ENCODE data around the gene ACTN4.
"Not testable (repeated sequence)": the region's sequence is repeated elsewhere in the genome, so short reads cannot be mapped to it uniquely, and the experiment has no call there.

Gene ACTN4

DNA sequence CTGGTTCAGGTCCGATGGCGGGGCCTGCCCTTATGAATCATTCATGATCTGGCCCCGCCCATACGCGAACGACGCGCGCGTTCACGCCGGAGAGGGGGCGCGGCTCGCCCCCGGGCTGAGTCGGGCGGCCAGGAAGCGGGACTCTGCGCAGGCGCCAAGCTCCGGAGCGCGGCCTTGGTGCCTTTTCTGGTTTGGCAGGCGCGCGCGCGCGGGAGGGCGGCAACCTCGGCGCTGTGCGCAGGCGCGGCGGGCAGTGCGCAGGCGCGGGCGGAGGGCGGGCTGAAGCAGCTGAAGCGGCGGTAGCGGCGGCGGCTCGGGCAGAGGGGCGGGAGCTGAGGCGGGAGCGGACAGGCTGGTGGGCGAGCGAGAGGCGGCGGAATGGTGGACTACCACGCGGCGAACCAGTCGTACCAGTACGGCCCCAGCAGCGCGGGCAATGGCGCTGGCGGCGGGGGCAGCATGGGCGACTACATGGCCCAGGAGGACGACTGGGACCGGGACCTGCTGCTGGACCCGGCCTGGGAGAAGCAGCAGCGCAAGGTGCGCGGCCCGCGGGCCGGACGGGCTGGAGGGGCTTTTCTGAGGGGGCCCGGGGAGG, at the start of gene ACTN4:
Gene ACTN4 (plus strand): TSS at position 282 of the 598 bp plus-strand sequence. CDS start 97 bp downstream, at position 379.
- peak; percentile 95 to 98 for DNase-seq

GRCh38 chr19:38599722-38600121, 47.7 kb upstream of the ACTN4 start:
- no peak for DNase-seq

GRCh38 chr19:38602856-38603255, 44.6 kb upstream of the ACTN4 start:
- not testable (repeated sequence) for DNase-seq

DNA sequence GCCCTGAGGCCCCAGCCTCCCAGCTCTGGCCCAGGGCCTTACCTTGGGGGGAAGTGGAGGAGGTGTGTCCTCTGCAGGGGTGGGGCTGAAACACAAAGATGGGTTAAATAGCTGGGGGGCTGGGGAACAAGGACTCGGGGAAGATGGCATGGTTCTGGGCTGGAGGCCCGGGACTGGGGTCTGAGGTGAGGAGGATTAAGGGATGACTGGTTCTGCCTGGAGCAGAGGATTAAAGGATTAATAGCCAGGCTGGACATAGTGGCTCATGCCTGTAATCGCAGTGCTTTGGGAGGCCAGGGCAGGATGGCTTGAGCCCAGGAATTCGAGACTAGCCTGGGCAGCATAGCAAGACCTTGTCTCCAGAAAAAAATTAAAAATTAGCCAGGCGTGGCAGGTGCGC, 41.3 kb upstream of the ACTN4 start:
- DNase-seq, result no peak

GRCh38 chr19:38614289-38614688, 33.2 kb upstream of the ACTN4 start:
- no peak for DNase-seq

DNA sequence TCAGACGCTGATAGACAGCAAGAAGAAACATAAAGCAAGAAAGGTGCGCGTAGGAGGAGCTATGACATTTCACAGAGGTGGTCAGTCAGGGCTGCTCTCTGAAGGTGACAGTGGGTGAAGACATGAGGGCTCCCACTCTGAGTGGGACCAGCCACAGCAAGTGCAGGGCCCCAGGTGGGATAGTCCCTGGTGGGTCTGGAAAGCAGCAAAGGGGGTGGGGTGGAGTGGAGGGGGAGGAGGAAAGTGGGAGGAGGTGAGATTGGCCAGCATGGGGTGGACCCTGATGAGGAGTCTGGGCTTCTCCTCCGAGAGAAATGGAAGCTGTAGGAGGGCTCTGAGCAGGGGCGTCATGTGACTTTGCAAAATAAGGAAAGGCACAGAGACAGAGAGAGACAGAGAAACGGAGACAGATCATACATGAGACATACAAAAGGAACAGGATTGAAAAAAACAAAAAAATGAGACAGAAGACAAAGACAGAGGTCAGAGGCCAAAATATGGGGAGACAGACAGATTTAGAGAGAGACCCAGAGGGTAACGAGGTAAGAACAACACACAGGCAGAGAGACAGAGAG, 32.4 kb upstream of the ACTN4 start:
- DNase-seq, result no peak

- DNase-seq, result no peak
These were observed 31.2 kb upstream of the ACTN4 start for GRCh38 chr19:38616265-38616664.

GRCh38 chr19:38617283-38617763, 30.1 kb upstream of the ACTN4 start:
- no peak for DNase-seq

DNA sequence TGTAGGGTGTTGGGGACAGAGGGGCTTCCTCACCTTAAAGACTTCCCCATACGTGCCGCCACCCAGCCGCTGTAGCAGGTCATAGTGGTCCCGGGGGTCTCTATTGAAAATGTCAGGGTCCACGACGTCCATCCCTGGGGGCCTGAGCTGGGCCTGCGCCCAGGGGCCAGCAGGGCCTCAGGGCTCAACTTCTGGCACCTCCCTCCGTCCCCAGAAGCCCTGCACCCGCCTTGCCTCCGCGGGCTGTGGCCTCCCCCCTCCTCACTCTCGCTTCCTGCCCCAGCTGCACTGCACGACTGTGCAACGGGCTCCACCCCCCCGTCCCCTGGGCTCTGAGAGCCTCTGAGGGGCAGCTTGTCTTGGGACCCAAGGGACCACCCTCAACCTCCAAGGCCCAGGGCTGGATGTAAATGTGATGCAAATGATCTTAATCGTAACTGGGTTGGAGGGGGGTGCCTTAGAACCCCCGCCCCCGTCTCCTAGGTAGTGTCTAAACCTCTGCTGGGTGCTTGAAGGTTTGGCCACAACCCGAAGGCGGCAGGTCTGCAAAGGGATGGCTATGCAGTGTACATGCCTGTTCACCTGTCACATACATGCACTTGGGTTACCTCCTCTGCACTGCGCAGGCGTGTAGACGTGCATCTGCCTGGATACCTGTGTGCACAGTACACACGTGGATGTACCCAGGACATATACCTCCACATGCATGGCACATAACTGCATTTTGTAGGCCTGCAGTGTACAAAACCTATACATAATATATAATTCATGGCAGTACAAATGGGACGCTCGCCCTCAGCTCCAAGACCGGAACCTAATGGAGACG, 29.5 kb upstream of the ACTN4 start, which contains the start of gene MAP4K1:
Gene MAP4K1 (minus strand): TSS at position 190 of the 826 bp plus-strand sequence. CDS start 58 bp downstream, at position 132.
- DNase-seq, result peak in 1 of 2 experiments; percentile 22

- peak; percentile 99 for DNase-seq
These were observed 28.7 kb upstream of the ACTN4 start, which contains the start of gene EIF3K for GRCh38 chr19:38618590-38619360. Gene EIF3K (plus strand): TSS chr19:38619188. CDS start chr19:38619269, 81 bp downstream.

DNA sequence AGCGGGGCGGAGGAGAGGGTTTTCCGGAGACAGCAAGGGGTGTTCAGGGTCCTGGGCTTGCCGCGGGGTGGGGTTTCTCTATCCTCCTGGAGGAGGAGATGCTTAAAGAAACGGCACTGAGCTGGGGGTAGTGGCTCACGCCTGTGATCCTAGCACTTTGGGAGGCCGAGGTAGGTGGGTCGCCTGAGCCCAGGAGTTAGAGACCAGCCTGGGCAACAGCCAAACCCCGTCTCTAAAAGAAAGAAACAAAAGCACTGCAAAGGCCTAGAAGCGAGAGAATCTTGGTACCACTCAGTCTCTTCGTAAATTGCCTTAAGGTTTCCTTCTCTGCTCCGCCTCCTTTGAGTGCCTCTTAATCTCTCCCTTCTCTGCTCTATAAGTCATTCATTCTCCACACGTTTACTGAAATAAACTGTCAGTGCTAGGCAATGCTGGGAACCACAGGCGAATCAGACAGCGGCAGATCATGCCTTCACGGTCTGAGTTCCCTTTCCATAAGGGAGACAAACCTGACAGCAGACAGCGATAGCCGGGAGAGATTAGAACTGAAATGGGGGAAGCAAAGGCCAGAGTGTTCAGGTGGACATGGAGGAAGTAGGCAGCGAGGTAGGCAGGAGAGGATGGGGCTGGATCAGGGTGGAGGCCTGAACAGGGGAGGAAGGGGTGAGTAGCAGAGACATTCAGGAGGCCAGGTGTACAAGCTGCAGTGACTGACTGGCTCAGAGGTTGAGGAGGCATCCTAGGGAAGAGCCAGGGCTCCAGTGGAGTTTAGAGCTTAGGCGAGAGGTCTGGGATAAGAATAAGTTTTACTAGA, 27.9 kb upstream of the ACTN4 start:
- no peak for DNase-seq

- no peak for DNase-seq
These were observed 22.6 kb upstream of the ACTN4 start for GRCh38 chr19:38624822-38625221.

DNA sequence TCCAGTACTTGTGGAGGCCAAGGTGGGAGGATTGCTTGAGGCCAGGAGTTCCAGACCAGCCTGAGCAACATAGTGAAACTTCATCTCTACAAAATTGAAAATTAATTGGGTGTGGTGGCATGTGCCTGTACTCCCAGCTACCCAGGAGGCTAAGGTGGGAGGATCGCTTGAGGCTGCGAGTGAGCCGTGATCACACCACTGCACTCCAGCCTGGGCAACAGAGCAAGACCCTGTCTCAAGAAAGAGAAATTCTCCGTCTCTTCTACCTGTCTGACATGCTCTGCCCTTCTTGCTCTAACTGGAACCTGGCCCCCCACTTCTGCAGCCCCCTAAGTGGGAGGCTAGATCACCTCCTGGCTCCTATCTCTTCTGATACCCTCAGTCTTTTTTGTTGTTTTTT, 21.0 kb upstream of the ACTN4 start:
- no peak for DNase-seq

DNA sequence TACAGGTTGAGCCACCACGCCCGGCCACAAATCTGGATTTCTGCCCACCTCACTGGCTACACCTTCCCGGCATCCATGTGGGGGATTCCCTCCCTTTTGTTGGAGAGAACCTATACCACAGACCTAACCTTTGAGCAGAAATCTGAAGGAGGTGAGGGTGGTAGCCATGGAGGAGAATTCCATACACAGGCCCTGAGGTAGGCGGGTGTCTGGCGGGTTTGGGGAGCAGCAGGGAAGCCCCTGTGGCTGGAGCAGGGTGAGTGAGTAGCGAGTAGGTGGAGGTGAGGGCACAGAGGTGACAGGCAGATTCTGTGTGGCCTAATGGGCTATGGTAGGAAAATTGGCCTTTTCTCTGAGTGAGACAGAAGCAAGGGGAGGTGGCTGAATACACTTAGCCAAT, 17.9 kb upstream of the ACTN4 start:
- DNase-seq, result no peak

DNA sequence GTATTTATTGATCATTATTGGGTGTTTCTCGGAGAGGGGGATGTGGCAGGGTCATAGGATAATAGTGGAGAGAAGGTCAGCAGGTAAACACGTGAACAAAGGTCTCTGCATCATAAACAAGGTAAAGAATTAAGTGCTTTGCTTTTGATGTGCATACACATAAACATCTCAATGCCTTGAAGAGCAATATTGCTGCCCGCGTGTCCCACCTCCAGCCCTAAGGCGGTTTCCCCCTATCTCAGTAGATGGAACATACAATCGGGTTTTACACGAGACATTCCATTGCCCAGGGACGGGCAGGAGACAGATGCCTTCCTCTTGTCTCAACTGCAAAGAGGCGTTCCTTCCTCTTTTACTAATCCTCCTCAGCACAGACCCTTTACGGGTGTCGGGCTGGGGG, 16.1 kb upstream of the ACTN4 start:
- DNase-seq, result not testable (repeated sequence)

DNA sequence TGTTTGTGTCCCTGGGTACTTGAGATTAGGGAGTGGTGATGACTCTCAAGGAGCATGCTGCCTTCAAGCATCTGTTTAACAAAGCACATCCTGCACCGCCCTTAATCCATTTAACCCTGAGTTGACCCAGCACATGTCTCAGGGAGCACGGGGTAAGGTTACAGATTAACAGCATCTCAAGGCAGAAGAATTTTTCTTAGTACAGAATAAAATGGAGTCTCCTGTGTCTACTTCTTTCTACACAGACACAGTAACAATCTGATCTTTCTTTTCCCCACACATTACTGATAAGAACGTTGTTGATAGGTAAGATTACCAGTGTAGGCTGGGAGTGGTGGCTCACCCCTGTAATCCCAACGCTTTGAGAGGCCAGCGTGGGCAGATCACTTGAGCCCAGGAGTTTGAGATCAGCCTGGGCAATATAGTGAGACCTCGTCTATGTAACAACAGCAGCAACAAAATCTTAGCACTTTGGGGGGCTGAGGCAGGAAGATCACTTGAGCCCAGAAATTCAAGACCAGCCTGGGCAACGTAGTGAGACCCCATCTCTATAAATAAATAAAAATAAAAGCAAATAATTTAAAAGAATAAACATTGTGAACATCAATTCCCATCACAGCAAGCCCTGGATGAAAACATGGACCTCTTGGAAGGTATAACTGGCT, 15.5 kb upstream of the ACTN4 start:
- not testable (repeated sequence) for DNase-seq

GRCh38 chr19:38632476-38633213, 14.8 kb upstream of the ACTN4 start:
- DNase-seq, result no peak

- peak; percentile 16 to 36 for DNase-seq
These were observed 12.5 kb upstream of the ACTN4 start for GRCh38 chr19:38634757-38635482.

GRCh38 chr19:38635483-38636399, 11.7 kb upstream of the ACTN4 start:
- no peak for DNase-seq
